GM12892 (cell line): ENCODE results near the gene NR1I2.

Source experiments
- DNase-seq: peaks from one replicate; pipeline ENCODE4 v3.0.0; 2011; ENCODE audit not compliant: insufficient read length
- FAIRE-seq: peaks from 2 replicates; lab custom pipeline; 2011; peaks lifted over from hg19 to GRCh38; lab: Jason Lieb, UNC
- POLR2A ChIP-seq: IDR thresholded peaks from 2 replicates; pipeline ENCODE4 v1.6.1; 2011; ENCODE audit warnings: low read depth, low read length, control low read depth
- POLR2AphosphoS5 ChIP-seq: IDR thresholded peaks from 2 replicates; pipeline ENCODE4 v1.6.1; 2011; ENCODE audit warnings: low read depth, low read length, control low read depth
- TAF1 ChIP-seq: IDR thresholded peaks from 2 replicates; pipeline ENCODE4 v1.6.1; 2011; ENCODE audit warnings: low read depth, mild to moderate bottlenecking, control low read depth, low read length, borderline replicate concordance

NR1I2 gene

DNA sequence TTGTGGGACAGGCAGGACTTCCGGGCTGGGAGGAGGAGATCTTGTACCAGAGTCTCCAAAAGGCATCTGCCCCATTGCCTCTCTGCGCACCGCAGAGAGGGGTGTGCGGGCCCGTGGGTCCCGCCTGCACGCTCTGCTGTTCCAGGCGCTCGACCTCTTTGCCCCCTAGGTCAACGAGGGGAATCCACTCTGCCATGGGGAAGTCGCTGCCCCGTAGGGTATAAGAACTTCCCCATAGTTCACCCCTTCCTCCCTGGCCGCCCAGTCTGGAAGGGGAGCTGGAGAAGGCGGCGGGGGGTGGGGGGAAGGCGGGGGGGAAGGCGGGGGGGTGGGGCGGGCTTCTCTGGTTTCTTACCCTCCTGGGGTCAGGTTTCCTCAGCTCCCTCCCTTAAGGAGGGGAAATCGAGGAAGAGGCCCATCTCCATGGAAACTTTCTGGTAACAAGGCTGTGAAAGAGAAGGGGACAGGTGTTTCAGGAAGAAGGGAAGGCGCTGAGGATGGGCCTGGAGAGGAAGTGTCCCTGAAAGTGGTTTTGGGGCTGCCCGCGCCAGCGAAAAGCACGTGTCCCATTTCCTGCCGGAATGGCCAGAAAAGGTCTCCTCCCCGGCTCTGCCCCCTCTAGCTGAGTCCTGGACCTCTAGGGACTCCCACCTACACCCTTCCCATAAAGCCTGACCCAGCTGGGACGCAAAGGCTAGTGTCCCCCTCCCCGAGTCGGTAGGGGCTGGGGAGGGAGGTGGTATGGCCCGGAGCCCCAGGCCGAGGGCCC is 27.5 kb downstream of the NR1I2 start:
- no peak for TF ChIP-seq POLR2AphosphoS5
- TF ChIP-seq POLR2A, result no peak
- TF ChIP-seq TAF1, result no peak
- peak; percentile 32 for DNase-seq
- peak; percentile 24 for FAIRE-seq

DNA sequence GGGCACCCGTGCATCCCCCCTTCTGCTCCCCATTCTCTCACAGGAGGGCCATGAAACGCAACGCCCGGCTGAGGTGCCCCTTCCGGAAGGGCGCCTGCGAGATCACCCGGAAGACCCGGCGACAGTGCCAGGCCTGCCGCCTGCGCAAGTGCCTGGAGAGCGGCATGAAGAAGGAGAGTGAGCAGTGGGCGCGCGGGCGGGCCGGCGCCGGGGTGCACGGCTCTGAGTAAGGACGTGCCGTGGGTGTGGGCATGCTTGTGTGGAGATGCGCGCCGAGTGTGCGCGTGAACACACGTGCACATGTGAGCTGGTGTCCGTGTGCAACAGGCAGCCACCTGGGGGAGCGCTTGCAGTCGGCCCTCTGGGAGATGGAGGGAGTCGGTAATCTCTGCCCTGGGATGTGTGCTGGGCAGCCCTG is 28.1 kb downstream of the NR1I2 start:
- peak; percentile 57 for DNase-seq
- peak; percentile 89 for FAIRE-seq
- TF ChIP-seq POLR2A (peak; percentile 60), POLR2AphosphoS5 (peak; percentile 46; the same call in 1 of the 2 replicates), TAF1 (0 out of 2 replicates have a peak, but pooled peaks have one; percentile 38)

DNA sequence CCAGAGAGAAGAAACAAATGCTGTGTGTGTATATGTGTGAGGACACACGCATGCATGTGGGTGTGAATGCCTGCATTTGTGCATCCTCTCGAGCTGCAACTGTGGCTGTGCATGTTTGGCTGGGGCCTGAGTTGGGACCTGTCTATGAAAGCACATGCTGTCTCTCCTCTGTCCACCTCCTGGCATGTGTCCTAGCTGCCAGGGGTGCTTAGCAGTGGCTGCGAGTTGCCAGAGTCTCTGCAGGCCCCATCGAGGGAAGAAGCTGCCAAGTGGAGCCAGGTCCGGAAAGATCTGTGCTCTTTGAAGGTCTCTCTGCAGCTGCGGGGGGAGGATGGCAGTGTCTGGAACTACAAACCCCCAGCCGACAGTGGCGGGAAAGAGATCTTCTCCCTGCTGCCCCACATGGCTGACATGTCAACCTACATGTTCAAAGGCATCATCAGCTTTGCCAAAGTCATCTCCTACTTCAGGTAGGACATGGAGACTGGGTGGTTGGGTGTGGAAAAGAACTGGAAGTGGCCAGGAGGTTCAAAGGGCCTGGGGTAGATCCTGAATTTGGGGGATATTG is 30.7 kb downstream of the NR1I2 start:
- FAIRE-seq (no peak), DNase-seq (no peak)
- TF ChIP-seq POLR2A, result no peak
- TF ChIP-seq TAF1, result no peak
- TF ChIP-seq POLR2AphosphoS5, result no peak

DNA sequence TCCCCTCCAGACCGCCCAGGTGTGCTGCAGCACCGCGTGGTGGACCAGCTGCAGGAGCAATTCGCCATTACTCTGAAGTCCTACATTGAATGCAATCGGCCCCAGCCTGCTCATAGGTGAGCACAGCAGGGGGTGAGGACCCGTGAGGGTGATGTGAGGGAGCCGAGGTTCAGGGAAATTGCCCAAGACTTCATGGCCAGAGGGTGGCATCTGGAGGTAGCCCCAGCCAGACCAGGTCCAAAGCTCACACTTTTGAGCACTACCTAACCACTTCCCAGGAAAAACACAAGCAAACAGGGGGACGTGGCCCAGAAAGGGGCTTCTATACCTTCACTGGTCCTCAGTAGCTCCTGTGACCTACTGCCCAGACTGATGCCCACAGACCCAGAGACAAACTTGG is 33.8 kb downstream of the NR1I2 start:
- no peak for FAIRE-seq
- TF ChIP-seq TAF1 (no peak), POLR2AphosphoS5 (no peak), POLR2A (no peak)
- DNase-seq, result no peak

DNA sequence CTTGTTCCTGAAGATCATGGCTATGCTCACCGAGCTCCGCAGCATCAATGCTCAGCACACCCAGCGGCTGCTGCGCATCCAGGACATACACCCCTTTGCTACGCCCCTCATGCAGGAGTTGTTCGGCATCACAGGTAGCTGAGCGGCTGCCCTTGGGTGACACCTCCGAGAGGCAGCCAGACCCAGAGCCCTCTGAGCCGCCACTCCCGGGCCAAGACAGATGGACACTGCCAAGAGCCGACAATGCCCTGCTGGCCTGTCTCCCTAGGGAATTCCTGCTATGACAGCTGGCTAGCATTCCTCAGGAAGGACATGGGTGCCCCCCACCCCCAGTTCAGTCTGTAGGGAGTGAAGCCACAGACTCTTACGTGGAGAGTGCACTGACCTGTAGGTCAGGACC is 35.2 kb downstream of the NR1I2 start:
- FAIRE-seq, result no peak
- TF ChIP-seq POLR2A, result no peak
- TF ChIP-seq TAF1, result no peak
- TF ChIP-seq POLR2AphosphoS5, result no peak
- no peak for DNase-seq

DNA sequence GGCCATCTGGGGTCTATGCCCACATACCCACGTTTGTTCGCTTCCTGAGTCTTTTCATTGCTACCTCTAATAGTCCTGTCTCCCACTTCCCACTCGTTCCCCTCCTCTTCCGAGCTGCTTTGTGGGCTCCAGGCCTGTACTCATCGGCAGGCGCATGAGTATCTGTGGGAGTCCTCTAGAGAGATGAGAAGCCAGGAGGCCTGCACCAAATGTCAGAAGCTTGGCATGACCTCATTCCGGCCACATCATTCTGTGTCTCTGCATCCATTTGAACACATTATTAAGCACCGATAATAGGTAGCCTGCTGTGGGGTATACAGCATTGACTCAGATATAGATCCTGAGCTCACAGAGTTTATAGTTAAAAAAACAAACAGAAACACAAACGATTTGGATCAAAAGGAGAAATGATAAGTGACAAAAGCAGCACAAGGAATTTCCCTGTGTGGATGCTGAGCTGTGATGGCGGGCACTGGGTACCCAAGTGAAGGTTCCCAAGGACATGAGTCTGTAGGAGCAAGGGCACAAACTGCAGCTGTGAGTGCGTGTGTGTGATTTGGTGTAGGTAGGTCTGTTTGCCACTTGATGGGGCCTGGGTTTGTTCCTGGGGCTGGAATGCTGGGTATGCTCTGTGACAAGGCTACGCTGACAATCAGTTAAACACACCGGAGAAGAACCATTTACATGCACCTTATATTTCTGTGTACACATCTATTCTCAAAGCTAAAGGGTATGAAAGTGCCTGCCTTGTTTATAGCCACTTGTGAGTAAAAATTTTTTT is 35.9 kb downstream of the NR1I2 start:
- TF ChIP-seq POLR2AphosphoS5, result no peak
- no peak for TF ChIP-seq POLR2A
- TF ChIP-seq TAF1, result no peak

DNA sequence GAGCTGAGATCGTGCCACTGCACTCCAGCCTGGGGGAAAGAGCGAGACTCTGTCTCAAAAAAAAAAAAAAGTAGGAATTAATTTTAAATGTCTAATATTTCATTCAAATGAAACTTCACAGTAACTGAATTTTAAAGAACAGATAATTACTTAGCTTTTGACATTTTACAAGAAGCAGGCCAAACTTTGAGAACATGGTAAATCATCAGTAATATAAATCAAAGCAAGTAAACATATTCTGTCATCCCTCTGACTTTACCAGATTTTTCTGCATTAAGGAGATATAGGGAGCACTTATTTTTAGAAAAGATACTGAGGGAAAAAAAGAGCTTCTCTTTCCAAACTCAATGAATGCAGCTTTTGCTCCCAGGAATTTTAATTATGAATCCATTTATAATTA is 37.0 kb downstream of the NR1I2 start:
- no peak for DNase-seq
- no peak for TF ChIP-seq TAF1
- no peak for TF ChIP-seq POLR2A
- TF ChIP-seq POLR2AphosphoS5, result no peak
- no peak for FAIRE-seq

More for the DNA sequence above, 35.9 kb downstream of the NR1I2 start:
- FAIRE-seq (no peak), DNase-seq (no peak)

DNA sequence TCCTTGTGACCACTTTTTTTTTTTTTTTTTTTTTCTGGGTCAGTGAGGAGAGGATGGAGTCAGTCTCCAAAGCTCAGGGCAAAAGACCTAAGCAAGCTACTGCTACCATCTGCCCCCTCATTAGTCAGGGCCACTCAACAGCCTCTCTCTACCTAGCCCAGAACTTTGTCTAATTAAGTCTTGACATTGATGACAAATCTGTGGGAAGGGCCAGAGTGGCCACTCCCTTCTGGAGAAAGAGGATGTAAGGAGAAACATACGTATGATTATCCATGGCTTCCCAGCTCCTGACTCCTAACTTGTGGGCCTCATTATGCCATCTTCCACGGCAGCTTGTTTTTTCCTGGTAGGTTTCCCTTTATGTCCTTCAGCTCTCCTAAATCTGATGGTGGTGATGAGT is 37.9 kb downstream of the NR1I2 start:
- FAIRE-seq (no peak), DNase-seq (no peak)
- TF ChIP-seq TAF1 (no peak), POLR2AphosphoS5 (no peak), POLR2A (no peak)

DNA sequence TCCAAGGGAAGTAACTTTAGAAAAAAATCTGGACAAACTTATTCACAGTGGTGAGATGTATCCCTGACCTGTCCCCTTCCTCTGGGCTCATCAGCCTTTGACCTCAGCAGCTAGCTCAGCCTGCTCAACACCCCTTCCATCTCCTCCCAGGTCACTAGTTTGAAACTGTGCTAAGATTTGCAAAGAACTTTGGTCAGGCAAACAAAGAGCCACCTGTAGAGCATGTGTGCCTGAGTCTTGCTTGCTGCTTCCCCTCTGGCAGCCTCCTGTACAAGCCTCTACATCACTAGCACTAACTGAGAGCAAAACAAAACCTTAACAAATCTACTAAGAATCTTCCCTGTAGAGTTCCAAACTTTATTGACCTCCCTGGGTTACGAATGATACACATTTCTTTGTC is 43.9 kb downstream of the NR1I2 start:
- FAIRE-seq, result no peak

DNA sequence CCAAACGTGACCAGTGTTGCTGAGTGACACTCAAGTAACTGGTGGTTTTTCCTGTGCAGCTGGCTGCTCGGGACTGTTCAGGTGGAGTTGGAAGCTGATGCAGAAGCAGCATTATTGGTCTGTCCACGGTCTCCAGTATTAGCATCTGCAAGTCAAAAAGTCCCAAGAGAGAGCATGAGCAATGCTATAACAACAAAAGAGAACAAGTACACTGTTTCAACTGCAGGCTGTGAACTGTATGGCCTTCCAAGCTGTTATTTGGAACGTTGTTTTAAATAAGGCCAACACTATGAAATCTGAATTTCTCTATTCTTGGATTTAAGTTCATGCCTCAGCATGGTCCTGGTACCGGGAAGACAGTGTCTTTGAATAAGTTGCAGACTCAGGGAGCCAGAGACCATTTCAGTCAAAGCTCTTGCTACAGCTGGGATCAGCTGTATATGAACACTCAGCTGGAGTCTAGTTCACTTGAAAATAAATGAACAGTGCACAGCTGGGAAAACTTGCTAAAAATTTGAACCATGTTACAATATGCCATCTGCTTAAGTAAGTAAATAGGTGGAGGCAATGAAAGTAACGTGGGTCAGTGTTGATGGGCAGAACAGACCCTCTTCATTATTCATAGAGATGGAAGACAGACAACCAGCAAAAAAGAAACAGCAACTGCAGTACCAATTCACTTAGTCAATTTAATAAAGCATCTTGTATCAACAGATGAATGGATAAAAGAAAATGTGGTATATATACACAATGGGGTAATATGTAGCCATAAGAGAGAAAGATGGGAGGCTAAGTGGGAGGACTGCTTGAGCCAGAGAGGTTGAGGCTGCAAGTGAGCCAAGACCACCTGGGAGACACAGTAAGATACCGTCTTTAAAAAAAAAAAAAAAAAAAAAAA is 45.1 kb downstream of the NR1I2 start:
- FAIRE-seq (peak; percentile 67), DNase-seq (no peak)
- TF ChIP-seq POLR2AphosphoS5 (no peak), TAF1 (no peak), POLR2A (no peak)

More for the DNA sequence above, 43.9 kb downstream of the NR1I2 start:
- TF ChIP-seq POLR2A, result no peak
- TF ChIP-seq TAF1, result no peak
- no peak for TF ChIP-seq POLR2AphosphoS5
- DNase-seq, result no peak

DNA sequence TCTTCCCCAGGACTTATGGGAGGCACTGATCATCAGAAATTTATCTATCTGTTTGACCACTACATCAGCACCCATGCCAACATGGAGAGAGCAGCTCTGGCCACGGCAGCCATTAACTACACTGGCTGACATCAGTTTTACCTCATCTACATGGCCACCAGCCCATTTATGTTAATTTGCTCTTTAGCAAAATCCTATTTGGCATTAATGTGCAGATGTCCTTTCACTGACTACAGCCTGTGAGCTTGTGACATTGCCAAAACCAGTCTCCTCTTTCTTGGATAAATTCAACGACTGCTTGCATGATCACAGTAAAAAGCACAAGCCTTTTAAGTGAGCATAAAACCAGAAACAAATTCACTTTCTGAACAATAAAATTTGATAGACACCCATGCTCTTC is 47.5 kb downstream of the NR1I2 start:
- no peak for TF ChIP-seq POLR2AphosphoS5
- FAIRE-seq (no peak), DNase-seq (no peak)

DNA sequence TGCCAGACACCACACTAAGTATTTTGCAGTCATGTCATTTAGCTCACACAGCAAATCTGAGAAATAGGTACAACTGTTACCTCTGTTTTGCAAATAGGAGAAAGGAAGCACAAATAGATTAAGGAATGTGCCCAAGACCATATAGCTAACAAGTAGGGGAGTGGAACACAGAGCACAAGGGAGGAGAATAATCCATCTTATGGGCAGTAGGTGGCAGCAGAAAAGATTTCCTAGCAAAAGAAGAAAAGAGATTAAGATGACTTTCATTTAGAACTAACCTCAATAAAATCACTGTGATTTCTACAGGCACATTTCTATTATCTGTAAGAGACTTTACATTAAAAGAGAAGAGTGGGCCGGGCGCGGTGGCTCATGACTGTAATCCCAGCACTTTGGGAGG is 49.1 kb downstream of the NR1I2 start:
- FAIRE-seq (no peak), DNase-seq (no peak)
- TF ChIP-seq POLR2AphosphoS5 (no peak), TAF1 (no peak)
